Bronchial epithelial cell (primary cell): Measurements from ENCODE around the gene KLHDC10. TPM values are rescaled to one million over a fixed set of nuclear protein-coding genes. Genes with fewer than 3 reads are reported as not detected.
"Not testable (repeated sequence)": the region's sequence is repeated elsewhere in the genome, so short reads cannot be mapped to it uniquely, and the experiment has no call there.

Experiments
- DNase-seq: peaks from one replicate; pipeline ENCODE4 v3.0.0-alpha.2; 2010; ENCODE audit warnings: low read depth
- FAIRE-seq: peaks from 2 replicates; lab custom pipeline; 2011; peaks lifted over from hg19 to GRCh38; lab: Jason Lieb, UNC
- H3K27me3 ChIP-seq: 2 replicates; pipeline ENCODE4 v1.5.1; 2011; ENCODE audit warnings: low read length; ENCODE audit not compliant: control insufficient read depth, insufficient read depth
- H3K36me3 ChIP-seq: 2 replicates; pipeline ENCODE4 v1.5.1; 2011; ENCODE audit warnings: low read length; ENCODE audit not compliant: control insufficient read depth, insufficient read depth
- H3K4me3 ChIP-seq: 2 replicates; pipeline ENCODE4 v1.5.1; 2011; ENCODE audit warnings: mild to moderate bottlenecking, low read depth, low read length, control low read depth
- total RNA-seq: library from RNA; depleted of rRNA; stranded (reverse); fragments of >200 nt; gene quantifications from 2 replicates; pipeline ENCODE4 v1.2.1, GENCODE V29; 2014
- TF ChIP-seq, protein P1 (sequence below): IDR thresholded peaks from 2 replicates; pipeline ENCODE4 v1.5.1; 2011; ENCODE audit warnings: mild to moderate bottlenecking, moderate library complexity, low read length, control low read depth, inconsistent platforms; ENCODE audit not compliant: insufficient read depth, severe bottlenecking

Gene KLHDC10
- total RNA-seq, 1 donor from 2014 or later = 21.3 TPM

DNA sequence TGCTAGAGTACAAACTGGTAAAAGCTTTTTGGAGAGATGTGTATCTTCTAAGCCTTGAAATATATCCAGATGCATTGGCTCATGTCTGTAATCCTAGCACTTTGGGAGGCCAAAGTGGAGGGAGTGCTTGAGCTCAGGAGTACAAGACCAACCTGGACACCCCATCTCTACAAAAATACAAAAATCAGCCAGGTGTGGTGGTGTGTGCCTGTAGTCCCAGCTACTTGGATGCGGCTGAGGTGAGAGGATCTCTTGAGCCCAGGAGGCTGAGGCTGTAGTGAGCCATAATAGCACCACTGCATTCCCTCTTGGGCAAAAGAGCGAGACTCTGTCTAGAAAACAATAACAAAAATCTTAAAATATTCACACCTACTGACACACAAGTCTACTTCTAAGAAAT is 109.3 kb downstream of the KLHDC10 start:
- no peaks in the 10 kb centered on the region for H3K27me3 ChIP-seq

GRCh38 chr7:130180571-130181262 is 110.4 kb downstream of the KLHDC10 start:
- Histone ChIP-seq H3K4me3 (no peak overlapping the region), H3K27me3 (no peaks in the 10 kb centered on the region), H3K36me3 (no peaks in the 10 kb centered on the region)
- FAIRE-seq (no peak), DNase-seq (peak; percentile 54)
- TF ChIP-seq, protein P1, sequence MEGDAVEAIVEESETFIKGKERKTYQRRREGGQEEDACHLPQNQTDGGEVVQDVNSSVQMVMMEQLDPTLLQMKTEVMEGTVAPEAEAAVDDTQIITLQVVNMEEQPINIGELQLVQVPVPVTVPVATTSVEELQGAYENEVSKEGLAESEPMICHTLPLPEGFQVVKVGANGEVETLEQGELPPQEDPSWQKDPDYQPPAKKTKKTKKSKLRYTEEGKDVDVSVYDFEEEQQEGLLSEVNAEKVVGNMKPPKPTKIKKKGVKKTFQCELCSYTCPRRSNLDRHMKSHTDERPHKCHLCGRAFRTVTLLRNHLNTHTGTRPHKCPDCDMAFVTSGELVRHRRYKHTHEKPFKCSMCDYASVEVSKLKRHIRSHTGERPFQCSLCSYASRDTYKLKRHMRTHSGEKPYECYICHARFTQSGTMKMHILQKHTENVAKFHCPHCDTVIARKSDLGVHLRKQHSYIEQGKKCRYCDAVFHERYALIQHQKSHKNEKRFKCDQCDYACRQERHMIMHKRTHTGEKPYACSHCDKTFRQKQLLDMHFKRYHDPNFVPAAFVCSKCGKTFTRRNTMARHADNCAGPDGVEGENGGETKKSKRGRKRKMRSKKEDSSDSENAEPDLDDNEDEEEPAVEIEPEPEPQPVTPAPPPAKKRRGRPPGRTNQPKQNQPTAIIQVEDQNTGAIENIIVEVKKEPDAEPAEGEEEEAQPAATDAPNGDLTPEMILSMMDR = no peak

More for the DNA sequence above, 109.3 kb downstream of the KLHDC10 start:
- FAIRE-seq (no peak), DNase-seq (no peak)
- H3K4me3 ChIP-seq = no peak overlapping the region
- TF ChIP-seq, protein P1 = no peak
- H3K36me3 ChIP-seq = peaks cover 1% of the 10 kb centered on the region

DNA sequence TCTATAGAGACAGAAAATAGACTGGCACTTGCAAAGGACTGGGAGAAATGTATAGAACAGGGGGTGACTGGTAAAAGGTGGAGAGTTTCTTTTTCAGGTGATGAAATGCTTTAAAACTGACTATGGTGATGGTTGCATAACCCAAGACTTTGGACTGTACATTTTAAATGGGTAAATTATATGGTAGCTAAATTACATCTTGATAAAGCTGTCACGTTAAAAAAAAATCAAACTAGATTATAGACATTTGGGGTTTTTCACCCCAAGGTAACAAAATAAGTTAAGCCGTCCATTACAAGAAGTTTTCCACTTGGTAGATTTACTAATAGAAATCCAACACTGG is 110.9 kb downstream of the KLHDC10 start:
- Histone ChIP-seq H3K36me3 (no peaks in the 10 kb centered on the region), H3K27me3 (no peaks in the 10 kb centered on the region), H3K4me3 (no peak overlapping the region)
- no peak for FAIRE-seq
- TF ChIP-seq, protein P1 = no peak
- no peak for DNase-seq

GRCh38 chr7:130182990-130183389 is 112.7 kb downstream of the KLHDC10 start:
- no peaks in the 10 kb centered on the region for H3K27me3 ChIP-seq

DNA sequence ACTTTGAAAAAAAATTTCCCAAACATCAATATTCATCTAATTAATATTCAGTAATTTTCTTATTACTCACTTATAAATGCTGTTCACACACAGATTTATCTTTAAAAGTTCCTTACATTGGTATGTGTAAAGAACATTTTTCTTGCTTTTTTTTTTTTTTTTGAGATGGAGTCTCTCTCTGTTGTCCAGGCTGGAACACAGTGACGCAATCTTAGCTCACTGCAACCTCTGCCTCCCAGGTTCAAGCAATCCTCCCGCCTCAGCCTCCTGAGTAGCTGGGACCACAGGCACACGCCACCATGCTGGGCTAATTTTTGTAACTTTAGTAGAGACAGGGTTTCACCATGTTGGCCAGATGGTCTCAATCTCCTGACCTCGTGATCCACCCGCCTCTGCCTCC is 114.0 kb downstream of the KLHDC10 start:
- H3K27me3 ChIP-seq, H3K4me3 ChIP-seq, DNase-seq, H3K36me3 ChIP-seq, FAIRE-seq: not testable (repeated sequence)

More at GRCh38 chr7:130182990-130183389, 112.7 kb downstream of the KLHDC10 start:
- Histone ChIP-seq H3K4me3 (no peak overlapping the region), H3K36me3 (no peaks in the 10 kb centered on the region)
- FAIRE-seq (no peak), DNase-seq (no peak)
- TF ChIP-seq, protein P1 = no peak

Other genes starting within 250 kb of the KLHDC10 start
- gene UBE2H, start 117.6 kb upstream of the KLHDC10 start, total RNA-seq = 50.0 and 84.2 TPM in 2 replicates
- 7.1 and 8.2 TPM in 2 replicates for gene ZC3HC1, start 19.2 kb upstream of the KLHDC10 start, total RNA-seq
- gene TMEM209, start 134.9 kb downstream of the KLHDC10 start, total RNA-seq = 7.4 and 9.5 TPM in 2 replicates
- not detected in 2 replicates for gene SSMEM1, start 137.3 kb downstream of the KLHDC10 start, total RNA-seq
- gene CPA2, start 196.3 kb downstream of the KLHDC10 start, total RNA-seq = not detected in 2 replicates
- gene CPA4, start 222.6 kb downstream of the KLHDC10 start, total RNA-seq = 5.3 and 5.6 TPM in 2 replicates